ENCODE measurements around the gene NADSYN1. TPM values are rescaled to one million over a fixed set of nuclear protein-coding genes. Genes with fewer than 3 reads are reported as not detected.
"Not testable (repeated sequence)": the region's sequence is repeated elsewhere in the genome, so short reads cannot be mapped to it uniquely, and the experiment has no call there.

NADSYN1 gene
- total RNA-seq, 1 donor from 2014 or later, result 85.2 TPM

DNA sequence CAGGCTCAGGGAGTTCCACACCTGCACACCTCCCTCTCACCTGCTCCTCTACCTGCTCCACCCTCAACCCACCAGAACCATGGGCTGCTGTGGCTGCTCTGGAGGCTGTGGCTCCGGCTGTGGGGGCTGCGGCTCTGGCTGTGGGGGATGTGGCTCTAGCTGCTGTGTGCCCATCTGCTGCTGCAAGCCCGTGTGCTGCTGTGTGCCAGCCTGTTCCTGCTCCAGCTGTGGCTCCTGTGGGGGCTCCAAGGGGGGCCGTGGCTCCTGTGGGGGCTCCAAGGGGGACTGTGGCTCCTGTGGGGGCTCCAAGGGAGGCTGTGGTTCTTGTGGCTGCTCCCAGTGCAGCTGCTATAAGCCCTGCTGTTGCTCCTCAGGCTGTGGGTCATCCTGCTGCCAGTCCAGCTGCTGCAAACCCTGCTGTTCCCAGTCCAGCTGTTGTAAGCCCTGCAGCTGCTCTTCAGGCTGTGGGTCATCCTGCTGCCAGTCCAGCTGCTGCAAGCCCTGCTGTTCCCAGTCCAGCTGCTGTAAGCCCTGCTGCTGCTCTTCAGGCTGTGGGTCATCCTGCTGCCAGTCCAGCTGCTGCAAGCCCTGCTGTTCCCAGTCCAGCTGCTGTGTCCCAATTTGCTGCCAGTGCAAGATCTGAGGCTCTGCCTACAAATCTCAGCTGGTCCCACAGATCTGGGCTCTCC lies 85.1 kb downstream of the NADSYN1 start, which contains the start of gene KRTAP5-8:
TSS of gene KRTAP5-8 (plus strand) at position 49 of the 689 bp plus-strand sequence. CDS start at position 80, 31 bp downstream.
- intact Hi-C loops (cut with DNase I); DNase-seq (ENCODE audit: low spot score); ATAC-seq: not testable (repeated sequence)

DNA sequence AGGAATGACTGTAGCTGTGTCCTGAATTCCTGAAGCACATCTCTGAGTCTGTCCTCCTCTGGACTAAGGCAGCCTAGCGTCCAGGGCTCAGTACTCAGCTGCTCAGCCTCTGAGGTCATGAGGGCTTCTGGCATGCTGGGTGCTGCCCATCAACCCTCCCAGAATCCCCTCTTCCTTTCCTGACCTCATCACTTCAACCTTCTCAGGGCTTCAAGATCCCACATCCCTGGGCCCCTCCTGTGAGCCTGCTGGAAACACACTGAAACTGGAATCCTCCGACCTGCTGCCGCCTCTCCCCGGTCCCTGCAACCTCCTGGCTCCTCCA lies 85.6 kb downstream of the NADSYN1 start:
- ATAC-seq (no peak), DNase-seq (ENCODE audit: low spot score) (no peak)
- intact Hi-C loops (cut with DNase I), result no loop called here

DNA sequence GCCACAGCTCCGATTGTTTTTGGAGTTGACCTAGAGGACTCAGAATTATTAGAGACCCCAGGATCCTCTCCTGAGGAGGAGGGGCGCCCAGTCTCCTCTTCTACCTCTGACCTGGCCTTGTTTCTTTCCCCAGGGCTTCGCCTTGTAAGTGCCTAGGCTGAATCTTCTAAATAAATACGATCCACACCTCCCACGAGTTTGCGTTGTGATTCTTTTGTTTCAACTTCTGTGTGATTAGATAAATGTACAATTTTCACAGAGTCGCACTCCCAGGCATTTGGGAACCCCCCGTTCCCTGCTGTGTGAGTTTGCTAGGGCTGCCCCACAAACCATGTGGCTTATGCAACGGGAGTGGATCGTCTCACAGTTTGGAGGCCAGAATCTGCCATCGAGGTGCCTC lies 86.0 kb downstream of the NADSYN1 start:
- ATAC-seq, result no peak
- intact Hi-C loops (cut with DNase I), result no loop called here
- DNase-seq (ENCODE audit: low spot score), result no peak

DNA sequence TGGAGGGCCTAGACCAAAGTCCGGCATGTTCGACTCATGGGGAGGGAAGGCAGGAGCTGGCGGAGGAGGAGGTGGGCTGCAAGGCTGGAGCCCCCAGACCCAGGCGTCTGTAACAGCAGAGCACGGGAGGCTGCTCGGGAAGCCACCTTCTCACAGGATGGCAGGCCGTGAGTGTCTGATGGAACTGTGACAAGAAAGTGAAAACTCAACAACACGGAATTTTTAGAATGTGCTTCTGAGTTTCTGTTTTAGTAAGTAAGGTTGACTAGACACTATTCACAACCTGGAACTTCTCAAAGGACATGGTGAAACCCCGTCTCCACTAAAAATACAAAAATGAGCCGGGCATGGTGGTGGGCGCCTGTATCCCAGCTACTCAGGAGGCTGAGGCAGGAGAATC lies 87.0 kb downstream of the NADSYN1 start:
- DNase-seq (ENCODE audit: low spot score); ATAC-seq; intact Hi-C loops (cut with DNase I): not testable (repeated sequence)

- ATAC-seq; DNase-seq (ENCODE audit: low spot score); intact Hi-C loops (cut with DNase I): not testable (repeated sequence)
Measured at GRCh38 chr11:71540521-71541304, 87.7 kb downstream of the NADSYN1 start.

DNA sequence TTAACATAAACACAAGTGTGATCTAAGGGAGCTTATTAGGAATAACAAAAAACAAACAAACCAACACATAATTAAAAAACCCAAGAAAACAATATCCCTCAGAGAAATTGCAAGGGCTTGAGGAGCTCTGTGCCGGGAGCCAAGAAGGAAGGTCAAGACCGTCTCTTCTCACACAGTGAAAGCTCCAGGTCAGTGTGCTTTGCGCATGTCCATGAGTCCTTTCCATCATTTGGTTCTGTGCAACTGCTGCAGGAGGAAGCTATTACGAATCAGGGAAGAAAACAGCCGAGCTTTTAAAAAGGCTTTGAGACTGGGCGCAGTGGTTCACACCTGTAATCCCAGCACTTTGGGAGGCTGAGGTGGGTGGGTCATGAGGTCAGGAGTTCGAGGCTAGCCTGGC lies 89.4 kb downstream of the NADSYN1 start:
- DNase-seq (ENCODE audit: low spot score), result no peak
- ATAC-seq, result no peak
- intact Hi-C loops (cut with DNase I), result no loop called here

DNA sequence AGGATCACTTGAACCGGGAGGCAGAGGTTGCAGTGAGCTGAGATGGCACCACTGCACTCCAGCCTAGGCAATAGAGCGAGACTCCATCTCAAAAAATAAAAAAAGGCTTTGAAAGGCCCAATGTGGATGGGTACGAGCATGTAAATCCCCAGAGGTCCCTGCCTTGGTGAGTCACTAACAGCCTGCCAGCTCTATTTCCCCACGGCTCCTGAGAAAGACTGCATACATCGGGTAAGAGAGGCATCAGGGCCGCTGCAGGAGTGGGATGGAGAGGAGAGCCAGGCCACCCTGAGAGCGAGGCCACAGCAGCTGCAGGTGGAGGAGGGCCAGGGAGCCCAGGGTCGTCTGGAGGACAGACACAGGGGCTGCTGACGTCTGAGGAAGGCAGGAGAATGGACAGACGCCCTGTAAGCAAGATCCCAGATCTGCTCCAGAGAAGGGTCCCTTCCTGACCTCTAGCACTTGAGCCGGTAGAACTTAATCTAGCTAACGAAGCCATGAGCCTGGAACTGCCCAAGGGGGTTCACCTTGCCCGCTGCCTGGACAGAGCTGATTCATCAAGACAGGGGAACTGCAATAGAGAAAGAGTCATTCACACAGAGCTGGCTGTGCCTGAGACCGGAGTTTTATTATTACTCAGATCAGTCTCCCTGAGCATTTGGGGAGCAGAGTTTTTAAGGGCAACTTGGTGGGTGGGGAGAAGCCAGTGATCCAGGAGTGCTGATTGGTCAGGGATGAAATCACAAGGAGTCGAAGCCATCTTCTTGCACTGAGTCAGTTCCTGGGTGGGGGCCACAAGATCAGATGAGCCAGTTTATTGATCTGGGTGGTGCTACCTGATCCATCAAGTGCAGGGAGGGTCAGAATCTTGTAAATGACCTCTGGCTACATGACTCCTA lies 90.1 kb downstream of the NADSYN1 start:
- DNase-seq (ENCODE audit: low spot score), result no peak
- no peak for ATAC-seq
- intact Hi-C loops (cut with DNase I), result no loop called here

DNA sequence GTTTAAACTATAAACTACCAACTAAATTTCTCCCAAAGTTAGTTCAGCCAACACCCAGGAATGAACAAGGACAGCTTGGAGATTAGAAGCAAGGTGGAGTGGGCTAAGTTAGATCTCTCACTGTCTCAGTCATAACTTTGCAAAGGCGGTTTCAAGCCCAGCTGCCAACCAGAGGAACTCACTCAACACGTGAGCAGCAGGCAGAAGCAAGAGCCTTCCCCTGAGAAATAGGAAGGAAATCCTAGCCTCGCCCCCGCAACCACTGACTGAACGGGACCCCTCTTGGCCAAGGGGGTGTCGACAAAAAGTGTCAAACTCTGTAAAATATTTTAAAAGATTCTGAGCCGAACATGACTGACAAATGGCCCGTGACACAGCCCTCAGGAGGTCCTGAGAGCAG lies 90.9 kb downstream of the NADSYN1 start:
- ATAC-seq (no peak), DNase-seq (ENCODE audit: low spot score) (no peak)
- intact Hi-C loops (cut with DNase I), result no loop called here

- DNase-seq (ENCODE audit: low spot score), result no peak
- ATAC-seq, result no peak
- intact Hi-C loops (cut with DNase I), result no loop called here
Measured at GRCh38 chr11:71544525-71545214, 91.7 kb downstream of the NADSYN1 start.

GRCh38 chr11:71545405-71545966 lies 92.5 kb downstream of the NADSYN1 start:
- DNase-seq (ENCODE audit: low spot score), result no peak
- intact Hi-C loops (cut with DNase I), result no loop called here
- ATAC-seq, result no peak

DNA sequence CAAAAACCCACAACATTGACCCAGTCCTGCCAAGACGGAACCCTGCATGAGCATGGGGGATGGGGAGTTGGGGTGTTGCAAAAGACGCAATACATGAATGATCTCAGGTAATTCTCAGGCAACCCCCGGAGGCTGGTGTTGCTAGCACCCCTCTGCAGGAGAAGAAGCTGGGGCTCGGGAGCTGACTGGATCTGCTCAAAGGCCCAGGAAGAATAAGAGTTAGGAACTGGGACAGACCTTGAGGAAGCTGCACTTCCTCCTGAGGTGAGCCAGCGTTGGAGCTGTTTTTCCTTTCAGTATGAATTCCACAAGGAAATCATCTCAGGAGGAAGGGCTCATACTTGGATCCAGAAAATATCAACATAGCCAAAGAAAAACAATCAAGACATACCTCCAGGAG lies 95.1 kb downstream of the NADSYN1 start, which contains the start of gene KRTAP5-9:
TSS of gene KRTAP5-9 (plus strand) at position 301 of the 400 bp plus-strand sequence. CDS start 238 bp downstream, outside the sequence.
- no peak for ATAC-seq
- no peak for DNase-seq (ENCODE audit: low spot score)
- intact Hi-C loops (cut with DNase I), result no loop called here

DNA sequence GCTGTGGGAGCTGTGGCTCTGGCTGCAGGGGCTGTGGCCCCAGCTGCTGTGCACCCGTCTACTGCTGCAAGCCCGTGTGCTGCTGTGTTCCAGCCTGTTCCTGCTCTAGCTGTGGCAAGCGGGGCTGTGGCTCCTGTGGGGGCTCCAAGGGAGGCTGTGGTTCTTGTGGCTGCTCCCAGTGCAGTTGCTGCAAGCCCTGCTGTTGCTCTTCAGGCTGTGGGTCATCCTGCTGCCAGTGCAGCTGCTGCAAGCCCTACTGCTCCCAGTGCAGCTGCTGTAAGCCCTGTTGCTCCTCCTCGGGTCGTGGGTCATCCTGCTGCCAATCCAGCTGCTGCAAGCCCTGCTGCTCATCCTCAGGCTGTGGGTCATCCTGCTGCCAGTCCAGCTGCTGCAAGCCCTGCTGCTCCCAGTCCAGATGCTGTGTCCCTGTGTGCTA lies 95.7 kb downstream of the NADSYN1 start:
- intact Hi-C loops (cut with DNase I), result no loop called here
- no peak for DNase-seq (ENCODE audit: low spot score)
- no peak for ATAC-seq

Small RNA genes within 50 kb of the gene (microRNA-seq; reads per million reads assigned to microRNA genes)
- not detected for gene MIR6754

Other genes starting within 250 kb of the NADSYN1 start
- 3.7 TPM for gene SHANK2, start 200.6 kb upstream of the NADSYN1 start, total RNA-seq
- gene DHCR7, start 4.8 kb upstream of the NADSYN1 start, total RNA-seq, result 49.8 TPM
- gene KRTAP5-7, start 74.1 kb downstream of the NADSYN1 start, total RNA-seq, result 0.58 TPM
- gene KRTAP5-8, start 84.8 kb downstream of the NADSYN1 start, total RNA-seq, result 0.49 TPM
- gene KRTAP5-9, start 95.2 kb downstream of the NADSYN1 start, total RNA-seq, result 0.40 TPM
- gene KRTAP5-10, start 112.4 kb downstream of the NADSYN1 start, total RNA-seq, result not detected
- not detected for gene KRTAP5-11, start 129.7 kb downstream of the NADSYN1 start, total RNA-seq

Measured in sciatic nerve (tissue), 2 donors.